ENCODE results near the gene APC.

Gene APC

GRCh38 chr5:112860929-112861637 lies 123.4 kb downstream of the APC start, which contains the start of gene SRP19 (continued):
- TF ChIP-seq ZNF335 (tag by site-specific recombination; conservative IDR thresholded peaks at IDR 0.05) = peak; percentile 78
- no peak for TF ChIP-seq ZNF140 (tag by site-specific recombination; IDR thresholded peaks at IDR 0.05)
- peak; percentile 68 for TF ChIP-seq ZNF600 (tag by site-specific recombination; IDR thresholded peaks at IDR 0.05)
- no peak for TF ChIP-seq ZNF510 (tag by site-specific recombination; IDR thresholded peaks at IDR 0.05; ENCODE audit: insufficient replicate concordance)
- TF ChIP-seq ZNF24 (tag by site-specific recombination; IDR thresholded peaks at IDR 0.05) = no peak
- peak; percentile 86 for TF ChIP-seq ZBTB17 (tag by site-specific recombination; IDR thresholded peaks at IDR 0.05)
- TF ChIP-seq, protein P1, sequence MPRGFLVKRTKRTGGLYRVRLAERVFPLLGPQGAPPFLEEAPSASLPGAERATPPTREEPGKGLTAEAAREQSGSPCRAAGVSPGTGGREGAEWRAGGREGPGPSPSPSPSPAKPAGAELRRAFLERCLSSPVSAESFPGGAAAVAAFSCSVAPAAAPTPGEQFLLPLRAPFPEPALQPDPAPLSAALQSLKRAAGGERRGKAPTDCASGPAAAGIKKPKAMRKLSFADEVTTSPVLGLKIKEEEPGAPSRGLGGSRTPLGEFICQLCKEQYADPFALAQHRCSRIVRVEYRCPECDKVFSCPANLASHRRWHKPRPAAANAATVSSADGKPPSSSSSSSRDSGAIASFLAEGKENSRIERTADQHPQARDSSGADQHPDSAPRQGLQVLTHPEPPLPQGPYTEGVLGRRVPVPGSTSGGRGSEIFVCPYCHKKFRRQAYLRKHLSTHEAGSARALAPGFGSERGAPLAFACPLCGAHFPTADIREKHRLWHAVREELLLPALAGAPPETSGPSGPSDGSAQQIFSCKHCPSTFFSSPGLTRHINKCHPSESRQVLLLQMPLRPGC (tag by site-specific recombination; IDR thresholded peaks at IDR 0.05) = no peak; the same call in 1 of the 2 replicates
- peak; percentile 82 for TF ChIP-seq ZNF629 (tag by site-specific recombination; IDR thresholded peaks at IDR 0.05)
- peak; percentile 63 for TF ChIP-seq GLIS2 (tag by site-specific recombination; IDR thresholded peaks at IDR 0.05)
- TF ChIP-seq, protein P2, sequence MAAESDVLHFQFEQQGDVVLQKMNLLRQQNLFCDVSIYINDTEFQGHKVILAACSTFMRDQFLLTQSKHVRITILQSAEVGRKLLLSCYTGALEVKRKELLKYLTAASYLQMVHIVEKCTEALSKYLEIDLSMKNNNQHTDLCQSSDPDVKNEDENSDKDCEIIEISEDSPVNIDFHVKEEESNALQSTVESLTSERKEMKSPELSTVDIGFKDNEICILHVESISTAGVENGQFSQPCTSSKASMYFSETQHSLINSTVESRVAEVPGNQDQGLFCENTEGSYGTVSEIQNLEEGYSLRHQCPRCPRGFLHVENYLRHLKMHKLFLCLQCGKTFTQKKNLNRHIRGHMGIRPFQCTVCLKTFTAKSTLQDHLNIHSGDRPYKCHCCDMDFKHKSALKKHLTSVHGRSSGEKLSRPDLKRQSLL (tag by site-specific recombination; IDR thresholded peaks at IDR 0.05) = peak; percentile 77
- TF ChIP-seq SP3 (tag by site-specific recombination; IDR thresholded peaks at IDR 0.05) = peak; percentile 57
- TF ChIP-seq ZNF341 (tag by site-specific recombination; IDR thresholded peaks at IDR 0.05; ENCODE audit: low read depth) = peak; percentile 72
- TF ChIP-seq ZNF148 (tag by site-specific recombination; IDR thresholded peaks at IDR 0.05; ENCODE audit: borderline replicate concordance) = no peak
- TF ChIP-seq ZNF660 (tag by site-specific recombination; IDR thresholded peaks at IDR 0.05) = peak; percentile 62; the same call in 1 of the 2 replicates
- TF ChIP-seq ZNF747 (tag by site-specific recombination; IDR thresholded peaks at IDR 0.05) = no peak
- TF ChIP-seq, protein P3, sequence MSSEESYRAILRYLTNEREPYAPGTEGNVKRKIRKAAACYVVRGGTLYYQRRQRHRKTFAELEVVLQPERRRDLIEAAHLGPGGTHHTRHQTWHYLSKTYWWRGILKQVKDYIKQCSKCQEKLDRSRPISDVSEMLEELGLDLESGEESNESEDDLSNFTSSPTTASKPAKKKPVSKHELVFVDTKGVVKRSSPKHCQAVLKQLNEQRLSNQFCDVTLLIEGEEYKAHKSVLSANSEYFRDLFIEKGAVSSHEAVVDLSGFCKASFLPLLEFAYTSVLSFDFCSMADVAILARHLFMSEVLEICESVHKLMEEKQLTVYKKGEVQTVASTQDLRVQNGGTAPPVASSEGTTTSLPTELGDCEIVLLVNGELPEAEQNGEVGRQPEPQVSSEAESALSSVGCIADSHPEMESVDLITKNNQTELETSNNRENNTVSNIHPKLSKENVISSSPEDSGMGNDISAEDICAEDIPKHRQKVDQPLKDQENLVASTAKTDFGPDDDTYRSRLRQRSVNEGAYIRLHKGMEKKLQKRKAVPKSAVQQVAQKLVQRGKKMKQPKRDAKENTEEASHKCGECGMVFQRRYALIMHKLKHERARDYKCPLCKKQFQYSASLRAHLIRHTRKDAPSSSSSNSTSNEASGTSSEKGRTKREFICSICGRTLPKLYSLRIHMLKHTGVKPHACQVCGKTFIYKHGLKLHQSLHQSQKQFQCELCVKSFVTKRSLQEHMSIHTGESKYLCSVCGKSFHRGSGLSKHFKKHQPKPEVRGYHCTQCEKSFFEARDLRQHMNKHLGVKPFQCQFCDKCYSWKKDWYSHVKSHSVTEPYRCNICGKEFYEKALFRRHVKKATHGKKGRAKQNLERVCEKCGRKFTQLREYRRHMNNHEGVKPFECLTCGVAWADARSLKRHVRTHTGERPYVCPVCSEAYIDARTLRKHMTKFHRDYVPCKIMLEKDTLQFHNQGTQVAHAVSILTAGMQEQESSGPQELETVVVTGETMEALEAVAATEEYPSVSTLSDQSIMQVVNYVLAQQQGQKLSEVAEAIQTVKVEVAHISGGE (tag by site-specific recombination; conservative IDR thresholded peaks at IDR 0.05; ENCODE audit: low read depth) = peak; percentile 97
- peak; percentile 85 for TF ChIP-seq IKZF3 (tag by site-specific recombination; IDR thresholded peaks at IDR 0.05)
- peak; percentile 77; the same call in 1 of the 2 replicates for TF ChIP-seq ZNF394 (tag by site-specific recombination; IDR thresholded peaks at IDR 0.05; ENCODE audit: borderline replicate concordance)
- peak; percentile 39; the same call in 1 of the 2 replicates for TF ChIP-seq ZBTB8A (tag by site-specific recombination; IDR thresholded peaks at IDR 0.05)
- TF ChIP-seq ZNF692 (tag by site-specific recombination; IDR thresholded peaks at IDR 0.05) = 0 out of 2 replicates have a peak, but pooled peaks have one; percentile 9
- peak; percentile 24 for TF ChIP-seq SETDB1 (IDR thresholded peaks at IDR 0.05; ENCODE audit: insufficient read length, low read length)
- TF ChIP-seq ZNF610 (tag by site-specific recombination; IDR thresholded peaks at IDR 0.05; ENCODE audit: borderline replicate concordance) = peak; percentile 12; the same call in 1 of the 2 replicates
- TF ChIP-seq EGR2 (tag by site-specific recombination; IDR thresholded peaks at IDR 0.05; ENCODE audit: low read depth) = no peak
- peak; percentile 64; the same call in 1 of the 2 replicates for TF ChIP-seq ZXDB (tag by site-specific recombination; IDR thresholded peaks at IDR 0.05)
- TF ChIP-seq, protein P4, sequence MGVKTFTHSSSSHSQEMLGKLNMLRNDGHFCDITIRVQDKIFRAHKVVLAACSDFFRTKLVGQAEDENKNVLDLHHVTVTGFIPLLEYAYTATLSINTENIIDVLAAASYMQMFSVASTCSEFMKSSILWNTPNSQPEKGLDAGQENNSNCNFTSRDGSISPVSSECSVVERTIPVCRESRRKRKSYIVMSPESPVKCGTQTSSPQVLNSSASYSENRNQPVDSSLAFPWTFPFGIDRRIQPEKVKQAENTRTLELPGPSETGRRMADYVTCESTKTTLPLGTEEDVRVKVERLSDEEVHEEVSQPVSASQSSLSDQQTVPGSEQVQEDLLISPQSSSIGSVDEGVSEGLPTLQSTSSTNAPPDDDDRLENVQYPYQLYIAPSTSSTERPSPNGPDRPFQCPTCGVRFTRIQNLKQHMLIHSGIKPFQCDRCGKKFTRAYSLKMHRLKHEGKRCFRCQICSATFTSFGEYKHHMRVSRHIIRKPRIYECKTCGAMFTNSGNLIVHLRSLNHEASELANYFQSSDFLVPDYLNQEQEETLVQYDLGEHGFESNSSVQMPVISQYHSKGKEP (tag by site-specific recombination; IDR thresholded peaks at IDR 0.05) = 0 out of 2 replicates have a peak, but pooled peaks have one; percentile 4
- TF ChIP-seq ZNF561 (tag by site-specific recombination; IDR thresholded peaks at IDR 0.05; ENCODE audit: borderline replicate concordance) = peak; percentile 50; the same call in 1 of the 2 replicates
- TF ChIP-seq SCRT2 (tag by site-specific recombination; IDR thresholded peaks at IDR 0.05) = peak; percentile 85
- TF ChIP-seq ZNF677 (tag by site-specific recombination; IDR thresholded peaks at IDR 0.05) = no peak
